Stomach (tissue), 4 donors: Measurements from ENCODE around the gene PRDM13.

Experiments
- EP300 ChIP-seq: sonication (generic); formaldehyde crosslinking; IDR thresholded peaks from one replicate; pipeline ENCODE4 v1.6.1; 2017; ENCODE audit warnings: antibody characterized with exemption
- POLR2A ChIP-seq, 4 donors: fragments of 450-650 bp; IDR thresholded peaks; one replicate each; pipeline ENCODE4 v1.6.1; 2016; ENCODE audit warnings: antibody characterized with exemption in 4 of 4, control low read depth in 2 of 4, mild to moderate bottlenecking in 1 of 4, moderate library complexity in 1 of 4
- POLR2AphosphoS5 ChIP-seq, 3 donors: sonication (generic); formaldehyde crosslinking; IDR thresholded peaks; one replicate each; pipeline ENCODE4 v1.6.1; 2016; ENCODE audit warnings: antibody characterized with exemption in 3 of 3
- TF ChIP-seq, protein P1 (sequence below), 7 experiments: fragments of 450-650 bp in 4 of 7; fragments of 200-600 bp in 3 of 7; sonication (generic) in 3 of 7; IDR thresholded peaks; one replicate each; pipeline ENCODE4 v1.5.1; 2016 to 2019; ENCODE audit warnings: antibody characterized with exemption in 7 of 7, control low read depth in 2 of 7, mild to moderate bottlenecking in 1 of 7

GRCh38 chr6:99645986-99646385 is 39.4 kb downstream of the PRDM13 start:
- TF ChIP-seq, protein P1, sequence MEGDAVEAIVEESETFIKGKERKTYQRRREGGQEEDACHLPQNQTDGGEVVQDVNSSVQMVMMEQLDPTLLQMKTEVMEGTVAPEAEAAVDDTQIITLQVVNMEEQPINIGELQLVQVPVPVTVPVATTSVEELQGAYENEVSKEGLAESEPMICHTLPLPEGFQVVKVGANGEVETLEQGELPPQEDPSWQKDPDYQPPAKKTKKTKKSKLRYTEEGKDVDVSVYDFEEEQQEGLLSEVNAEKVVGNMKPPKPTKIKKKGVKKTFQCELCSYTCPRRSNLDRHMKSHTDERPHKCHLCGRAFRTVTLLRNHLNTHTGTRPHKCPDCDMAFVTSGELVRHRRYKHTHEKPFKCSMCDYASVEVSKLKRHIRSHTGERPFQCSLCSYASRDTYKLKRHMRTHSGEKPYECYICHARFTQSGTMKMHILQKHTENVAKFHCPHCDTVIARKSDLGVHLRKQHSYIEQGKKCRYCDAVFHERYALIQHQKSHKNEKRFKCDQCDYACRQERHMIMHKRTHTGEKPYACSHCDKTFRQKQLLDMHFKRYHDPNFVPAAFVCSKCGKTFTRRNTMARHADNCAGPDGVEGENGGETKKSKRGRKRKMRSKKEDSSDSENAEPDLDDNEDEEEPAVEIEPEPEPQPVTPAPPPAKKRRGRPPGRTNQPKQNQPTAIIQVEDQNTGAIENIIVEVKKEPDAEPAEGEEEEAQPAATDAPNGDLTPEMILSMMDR (IDR thresholded peaks at IDR 0.05) = no peak
- TF ChIP-seq POLR2A (IDR thresholded peaks at IDR 0.05) = no peak
- TF ChIP-seq POLR2AphosphoS5 (IDR thresholded peaks at IDR 0.05) = no peak
- no peak for TF ChIP-seq EP300
